NCI-H2227 (cell line): Measurements from ENCODE around the gene TCF25.

Experiments used
- DNase-seq: peaks from one replicate; lab custom pipeline; 2025; ENCODE audit not compliant: unreplicated experiment; lab: John Stamatoyannopoulos, UW

Gene TCF25

DNA sequence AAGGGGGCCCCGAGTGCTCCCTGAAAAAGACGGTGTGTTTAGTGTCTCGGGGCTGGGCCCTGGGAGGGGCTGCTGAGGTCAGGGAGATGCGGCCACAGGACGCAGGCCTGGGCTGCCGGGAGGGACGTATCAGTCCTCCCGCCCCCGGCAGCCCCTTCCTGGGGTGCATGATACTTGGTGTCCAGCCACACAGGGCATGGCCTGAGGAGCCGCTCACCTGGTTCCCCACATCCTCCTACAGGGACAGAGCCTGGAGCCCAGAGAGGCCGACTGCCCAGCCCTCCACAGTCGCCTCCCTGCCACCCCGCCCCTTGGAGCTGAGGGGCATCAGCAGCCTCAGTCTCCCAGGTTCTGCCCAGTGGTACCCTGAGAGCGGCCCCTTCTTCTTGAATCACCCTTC, 63.1 kb downstream of the TCF25 start:
- DNase-seq: no peak

- no peak for DNase-seq
Observed at GRCh38 chr16:89936981-89937380, 63.6 kb downstream of the TCF25 start.

GRCh38 chr16:89938175-89938885, 64.9 kb downstream of the TCF25 start:
- no peak for DNase-seq

DNA sequence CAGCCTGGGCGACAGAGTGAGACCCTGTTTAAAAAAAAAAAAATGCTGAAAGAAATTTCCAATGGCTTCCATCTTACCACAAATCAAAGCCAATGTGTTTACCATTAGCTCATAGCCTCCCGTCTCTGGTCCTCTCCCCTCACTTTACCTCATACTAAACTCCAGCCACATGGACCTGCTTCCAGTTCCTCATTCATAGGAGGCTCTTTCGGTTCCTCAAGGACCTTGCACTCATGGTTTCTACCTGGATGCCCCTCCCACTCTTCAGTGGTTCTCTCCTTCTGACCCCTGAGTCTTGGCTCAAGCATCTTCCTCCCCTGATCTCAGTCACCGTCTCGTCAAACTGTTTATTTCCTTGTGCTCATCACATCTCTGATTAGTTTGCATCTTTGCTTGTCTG, 71.4 kb downstream of the TCF25 start:
- DNase-seq: no peak

GRCh38 chr16:89945654-89946053, 72.3 kb downstream of the TCF25 start:
- no peak for DNase-seq

- no peak for DNase-seq
Observed at GRCh38 chr16:89946515-89946914, 73.1 kb downstream of the TCF25 start.

- DNase-seq: no peak
Observed at GRCh38 chr16:89949121-89949742, 75.8 kb downstream of the TCF25 start.

- no peak for DNase-seq
Observed at GRCh38 chr16:89949756-89950155, 76.4 kb downstream of the TCF25 start.

DNA sequence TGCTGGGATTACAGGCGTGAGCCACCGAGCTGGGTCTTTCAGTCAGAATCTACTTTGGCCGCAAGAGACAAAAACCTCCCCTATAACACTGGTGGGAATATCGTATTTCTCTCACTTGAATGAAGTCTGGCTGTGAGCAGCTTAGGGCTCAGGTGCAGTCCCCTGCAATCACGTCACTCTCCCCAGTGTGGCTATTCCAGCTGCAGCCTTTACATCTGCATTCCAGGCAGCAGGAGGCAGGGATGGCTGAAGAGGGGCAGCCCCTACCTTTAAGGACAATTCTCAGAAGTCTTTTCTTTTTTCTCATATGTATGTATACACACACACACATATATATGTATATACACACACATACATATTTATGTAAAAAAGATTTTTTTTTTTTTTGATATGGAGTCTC, 78.1 kb downstream of the TCF25 start:
- DNase-seq: no peak

DNA sequence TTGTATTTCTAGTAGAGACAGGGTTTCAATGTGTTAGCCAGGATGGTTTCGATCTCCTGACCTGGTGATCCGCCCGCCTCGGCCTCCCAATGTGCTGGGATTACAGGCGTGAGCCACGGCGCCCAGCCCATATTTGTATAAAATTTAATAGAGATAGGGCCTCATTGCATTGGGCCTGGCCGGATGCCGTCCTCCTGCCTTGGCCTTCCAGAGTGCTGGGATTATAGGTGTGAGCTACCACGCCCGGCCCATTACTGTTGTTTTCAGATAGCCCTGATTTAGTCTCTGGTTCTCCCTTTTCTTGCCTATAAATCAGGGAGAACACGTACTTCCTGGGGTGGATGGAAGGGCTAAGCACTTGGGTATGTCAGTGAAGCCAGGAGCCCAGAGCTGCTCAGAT, 78.7 kb downstream of the TCF25 start:
- no peak for DNase-seq

DNA sequence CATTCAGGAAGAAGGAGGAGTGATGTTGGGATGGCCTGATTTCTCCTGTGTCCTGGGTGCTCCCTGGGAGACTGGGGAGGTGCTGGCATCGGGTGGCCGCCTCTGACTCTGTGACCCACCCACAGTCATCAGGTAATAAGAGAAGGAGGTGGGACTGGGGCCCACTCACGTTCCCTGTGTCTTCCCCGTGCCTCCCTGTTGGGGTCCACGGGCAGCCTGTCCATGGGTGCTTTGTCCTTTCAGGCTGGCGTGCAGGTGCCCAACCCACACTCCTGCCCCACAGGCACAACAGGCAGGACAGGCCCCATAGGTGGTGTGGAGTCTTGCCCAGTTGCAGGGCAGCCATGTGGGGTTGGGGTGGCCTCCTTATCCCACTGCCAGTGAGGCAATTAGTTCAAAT, 79.2 kb downstream of the TCF25 start:
- DNase-seq: no peak

DNA sequence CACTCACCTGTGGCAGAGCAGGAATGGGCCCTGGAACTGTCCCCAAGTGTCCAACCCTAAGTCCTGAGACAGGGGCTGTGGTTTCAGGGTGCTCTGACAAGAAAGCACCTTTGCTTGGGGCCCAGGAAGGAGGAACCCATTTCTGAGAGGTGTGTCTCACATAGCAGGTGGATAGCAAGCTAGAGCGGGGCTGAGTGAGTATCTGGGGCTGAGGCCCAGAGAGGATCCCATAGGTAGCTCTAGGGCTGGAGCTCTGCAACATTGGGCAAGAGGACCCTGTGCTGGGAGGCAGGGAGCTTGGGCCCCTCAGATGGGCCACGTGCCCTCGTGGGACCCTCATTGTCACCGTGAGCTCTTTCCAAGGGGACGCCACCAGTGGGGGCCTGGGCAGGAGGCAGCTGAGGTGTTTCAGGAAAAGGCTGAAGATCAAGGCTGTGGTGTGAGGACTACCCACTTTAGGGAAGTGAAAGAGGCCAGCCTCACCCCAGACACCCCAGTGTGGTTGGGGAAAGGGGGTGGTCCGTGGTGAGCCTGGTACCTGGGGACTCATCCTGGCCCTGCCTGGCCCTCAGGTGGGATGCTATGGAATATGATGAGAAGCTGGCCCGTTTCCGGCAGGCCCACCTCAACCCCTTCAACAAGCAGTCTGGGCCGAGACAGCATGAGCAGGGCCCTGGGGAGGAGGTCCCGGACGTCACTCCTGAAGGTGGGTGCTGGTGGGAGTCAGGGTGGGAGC, 80.4 kb downstream of the TCF25 start:
- no peak for DNase-seq

GRCh38 chr16:89954462-89954861, 81.1 kb downstream of the TCF25 start:
- no peak for DNase-seq

DNA sequence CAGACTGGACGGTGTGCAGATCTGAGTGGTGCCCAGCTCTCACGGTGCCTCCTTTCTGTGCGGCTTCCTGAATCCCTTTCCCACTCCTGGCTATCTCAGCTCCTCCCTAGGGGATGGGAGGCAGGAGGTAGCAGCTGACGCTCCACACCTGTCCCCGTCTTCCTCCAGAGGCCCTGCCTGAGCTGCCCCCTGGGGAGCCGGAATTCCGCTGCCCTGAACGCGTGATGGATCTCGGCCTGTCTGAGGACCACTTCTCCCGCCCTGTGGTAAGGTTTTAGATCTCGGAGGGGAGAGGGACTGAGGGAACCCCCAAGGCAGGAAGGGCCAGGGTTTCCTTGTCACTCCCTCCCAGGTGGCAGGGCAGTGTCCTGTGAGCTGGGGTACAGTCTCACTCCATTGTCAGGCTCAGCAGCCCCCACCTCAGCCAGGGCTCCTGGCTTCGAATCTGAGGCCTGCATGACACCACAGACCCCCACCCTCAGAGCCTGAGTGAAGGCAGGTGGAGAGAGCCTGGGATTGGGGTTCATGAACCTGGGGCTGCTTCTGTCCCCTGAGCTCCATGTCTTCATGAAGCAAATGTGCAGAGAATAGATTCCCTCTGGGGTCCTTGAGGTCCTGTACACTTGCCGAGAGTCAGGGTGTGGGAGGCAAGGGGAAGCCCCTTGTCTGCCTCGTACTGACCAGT, 81.8 kb downstream of the TCF25 start:
- no peak for DNase-seq

DNA sequence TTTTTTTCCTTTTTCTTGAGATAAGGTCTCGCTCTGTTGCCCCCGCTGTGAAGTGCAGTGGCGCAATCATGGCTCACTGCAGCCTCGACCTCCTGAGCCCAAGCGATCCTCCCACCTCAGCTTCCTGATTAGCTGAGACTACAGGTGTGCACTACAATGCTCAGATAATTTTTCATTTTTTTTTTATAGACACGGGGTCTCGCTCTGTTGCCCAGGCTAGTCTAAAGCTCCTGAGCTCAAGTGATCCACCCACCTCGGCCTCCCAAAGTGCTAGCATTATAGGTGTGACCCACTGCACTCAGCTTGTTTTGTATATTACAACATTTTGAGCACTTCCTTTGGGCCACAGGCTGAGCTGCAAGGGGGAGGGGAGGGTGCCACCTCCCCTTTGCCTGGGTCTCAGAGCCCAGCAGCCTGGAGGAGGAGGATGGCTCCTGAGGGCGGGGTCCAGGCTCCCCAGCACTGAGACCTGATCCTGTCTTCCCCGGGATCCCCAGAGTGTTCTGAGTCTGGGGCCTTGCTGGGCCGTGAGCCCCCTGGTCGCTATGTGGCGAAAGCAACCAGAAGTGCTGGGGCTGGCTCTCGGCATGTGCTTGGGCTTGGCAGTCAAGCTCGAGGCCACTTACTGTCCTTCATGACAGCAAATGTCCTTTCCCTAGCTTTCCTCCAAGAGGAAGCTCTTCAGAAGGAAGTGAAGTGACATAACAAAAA, 83.3 kb downstream of the TCF25 start:
- DNase-seq: no peak

DNA sequence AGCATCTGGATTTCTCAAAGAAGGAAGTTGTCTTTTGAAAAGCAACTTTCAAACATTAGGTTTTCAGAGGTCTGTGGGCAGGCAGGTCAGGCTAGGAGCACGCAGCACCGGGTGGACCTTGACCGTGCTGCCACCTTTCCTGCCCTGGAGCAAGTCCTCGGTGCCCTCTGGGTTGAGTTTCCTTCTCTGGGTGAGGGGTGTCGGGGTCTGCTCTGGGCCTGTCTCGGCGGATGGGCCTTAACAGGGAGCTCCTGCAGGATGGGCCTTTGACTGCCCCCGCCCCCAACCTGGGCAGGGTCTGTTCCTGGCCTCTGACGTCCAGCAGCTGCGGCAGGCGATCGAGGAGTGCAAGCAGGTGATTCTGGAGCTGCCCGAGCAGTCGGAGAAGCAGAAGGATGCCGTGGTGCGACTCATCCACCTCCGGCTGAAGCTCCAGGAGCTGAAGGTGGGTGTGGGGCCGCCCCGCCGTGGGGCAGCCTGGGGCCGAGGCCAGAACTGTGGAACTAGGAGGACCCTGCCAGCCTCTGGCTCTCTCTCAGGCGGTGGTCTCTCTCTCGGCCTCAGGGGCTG, 83.9 kb downstream of the TCF25 start:
- DNase-seq: no peak

DNA sequence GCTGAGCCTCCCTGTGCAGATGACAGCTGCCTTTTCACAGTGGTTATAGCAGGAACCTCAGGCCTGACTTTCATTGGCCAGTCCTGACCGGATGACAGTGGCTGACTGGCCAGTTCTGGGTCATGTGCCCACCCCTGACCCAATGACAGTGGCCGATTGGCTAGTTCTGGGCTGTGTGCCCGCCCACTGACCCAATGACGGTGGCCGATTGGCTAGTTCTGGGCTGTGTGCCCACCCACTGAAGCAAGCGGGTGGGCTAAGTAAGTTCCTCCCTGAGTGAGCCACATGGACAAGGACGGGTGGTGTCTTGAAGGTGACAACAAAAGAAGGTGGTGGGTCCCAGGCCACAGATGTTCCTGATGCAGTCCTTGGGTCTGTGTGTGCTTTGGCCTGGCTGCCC, 84.7 kb downstream of the TCF25 start:
- peak; percentile 5 for DNase-seq

DNA sequence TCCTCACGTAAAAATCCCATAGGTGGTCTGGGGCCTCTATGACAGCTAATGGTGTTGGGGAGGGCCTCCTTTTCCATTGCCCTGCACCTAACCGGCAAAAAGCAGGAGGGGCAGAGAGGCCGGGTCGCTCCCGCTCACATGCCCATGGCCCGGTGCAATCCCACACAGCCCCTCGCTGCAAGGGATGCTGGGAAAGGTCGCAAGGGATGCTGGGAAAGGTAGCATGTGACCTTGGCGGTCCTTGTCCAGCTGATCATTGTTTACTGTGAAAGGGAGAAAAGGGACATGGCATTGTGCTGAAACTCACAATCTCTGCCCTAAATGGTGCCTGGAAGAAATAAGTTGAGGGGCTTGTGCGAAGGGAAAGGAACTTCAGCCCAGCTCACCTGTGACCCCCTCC, 85.2 kb downstream of the TCF25 start:
- DNase-seq: no peak

GRCh38 chr16:89960966-89961365, 87.6 kb downstream of the TCF25 start:
- DNase-seq: no peak
